ENCODE results near the gene FAM131B.

Gene FAM131B

GRCh38 chr7:143356414-143357050 lies 6.0 kb downstream of the FAM131B start:
- DNase-seq: no peak

- no peak for DNase-seq
Measured at GRCh38 chr7:143355450-143356385, 6.8 kb downstream of the FAM131B start.

GRCh38 chr7:143354965-143355364 lies 7.5 kb downstream of the FAM131B start:
- DNase-seq: no peak

- no peak for DNase-seq
Measured at GRCh38 chr7:143354376-143354775, 8.1 kb downstream of the FAM131B start.

- no peak for DNase-seq
Measured at GRCh38 chr7:143352531-143353002, 9.9 kb downstream of the FAM131B start.

GRCh38 chr7:143351574-143351973 lies 10.9 kb downstream of the FAM131B start:
- DNase-seq: no peak

- no peak for DNase-seq
Measured at GRCh38 chr7:143351060-143351459, 11.5 kb downstream of the FAM131B start.

- no peak for DNase-seq
Measured at GRCh38 chr7:143347950-143348349, 14.6 kb downstream of the FAM131B start.

- no peak for DNase-seq
Measured at GRCh38 chr7:143346018-143346417, 16.5 kb downstream of the FAM131B start.

GRCh38 chr7:143345428-143345900 lies 17.0 kb downstream of the FAM131B start:
- peak; percentile 23 for DNase-seq

- no peak for DNase-seq
Measured at GRCh38 chr7:143343596-143343995, 18.9 kb downstream of the FAM131B start.

- no peak for DNase-seq
Measured at GRCh38 chr7:143341842-143342241, 20.7 kb downstream of the FAM131B start.

GRCh38 chr7:143337216-143337615 lies 25.3 kb downstream of the FAM131B start:
- DNase-seq: no peak

- DNase-seq: no peak
Measured at GRCh38 chr7:143334244-143334643, 28.3 kb downstream of the FAM131B start.

GRCh38 chr7:143331179-143331801 lies 31.2 kb downstream of the FAM131B start:
- peak; percentile 53 for DNase-seq

- no peak for DNase-seq
Measured at GRCh38 chr7:143329471-143330170, 32.9 kb downstream of the FAM131B start.

- no peak for DNase-seq
Measured at GRCh38 chr7:143327903-143328302, 34.6 kb downstream of the FAM131B start.

- DNase-seq: no peak
Measured at GRCh38 chr7:143325240-143325639, 37.3 kb downstream of the FAM131B start.

GRCh38 chr7:143323653-143324052 lies 38.9 kb downstream of the FAM131B start:
- no peak for DNase-seq

GRCh38 chr7:143322760-143323633 lies 39.5 kb downstream of the FAM131B start:
- no peak for DNase-seq

- no peak for DNase-seq
Measured at GRCh38 chr7:143321734-143322133, 40.8 kb downstream of the FAM131B start.

GRCh38 chr7:143321242-143321641 lies 41.3 kb downstream of the FAM131B start:
- DNase-seq: no peak

Measured in kidney glomerular epithelial cell (primary cell).